ENCODE measurements around the gene BCL6B.

Gene BCL6B

DNA sequence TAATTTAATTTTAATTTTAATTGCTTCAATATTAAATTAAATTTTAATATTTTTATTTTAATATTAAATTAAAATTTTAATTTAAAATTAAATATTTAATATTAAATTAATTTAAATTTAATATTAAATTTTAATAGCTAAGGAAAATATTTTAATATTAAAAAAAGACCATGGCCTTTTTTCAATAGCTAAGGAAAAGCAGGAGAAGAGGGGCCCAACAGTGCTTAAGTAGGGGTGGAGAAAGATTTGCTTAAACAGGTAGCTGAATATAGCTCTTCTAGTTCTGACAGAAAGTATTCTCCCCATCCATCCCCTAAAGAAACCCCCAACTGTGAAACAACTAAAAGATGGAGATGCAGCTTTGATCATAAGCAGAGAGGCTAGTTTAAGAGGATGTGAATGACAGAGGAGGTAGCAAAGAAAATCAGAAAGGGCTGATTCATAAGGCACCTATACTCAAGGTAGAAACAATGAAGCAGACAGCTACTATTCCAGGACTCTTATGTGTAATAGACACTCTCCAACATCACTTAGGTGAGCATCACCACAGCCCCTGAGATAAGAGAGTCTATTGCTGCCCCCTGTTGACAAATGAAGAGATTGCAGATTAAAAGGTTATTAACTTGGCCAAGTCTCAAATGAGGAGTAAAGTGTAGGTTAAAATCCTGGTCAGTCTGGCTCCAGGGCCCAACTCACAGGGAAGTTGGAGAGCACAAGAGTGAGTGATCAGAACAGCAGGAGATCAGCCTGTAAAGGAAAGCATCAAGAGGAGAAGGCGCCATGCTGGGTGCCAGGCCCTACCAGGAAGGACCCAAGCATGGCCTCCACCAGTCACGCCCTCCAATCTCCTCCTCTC is 18.2 kb upstream of the BCL6B start:
- no peak for TF ChIP-seq EZH2 (IDR thresholded peaks at IDR 0.05)
- TF ChIP-seq FOXP2 (optimal IDR thresholded peaks at IDR 0.05; ENCODE audit: control extremely low read depth, extremely low read length, insufficient read depth) = no peak
- no peak for TF ChIP-seq POLR2AphosphoS5 (IDR thresholded peaks at IDR 0.05; ENCODE audit: borderline replicate concordance, low read depth, low read length)
- H3K4me3 ChIP-seq = no peak overlapping the region
- H3K9ac ChIP-seq (ENCODE audit: insufficient read length) = no peak overlapping the region
- no peak overlapping the region for H3K27ac ChIP-seq
- DNase-seq (ENCODE audit: low read depth, low spot score) = peak; percentile 10
- no peaks in the 10 kb centered on the region for H3K9me3 ChIP-seq (ENCODE audit: low read depth, low read length)
- peaks cover 11% of the 10 kb centered on the region for H3K36me3 ChIP-seq (ENCODE audit: insufficient read depth, low read length)

- H3K9ac ChIP-seq (ENCODE audit: insufficient read length) = no peak overlapping the region
- H3K27ac ChIP-seq = no peak overlapping the region
- no peak for DNase-seq (ENCODE audit: low read depth, low spot score)
- H3K9me3 ChIP-seq (ENCODE audit: low read depth, low read length) = no peaks in the 10 kb centered on the region
- peaks cover 11% of the 10 kb centered on the region for H3K36me3 ChIP-seq (ENCODE audit: insufficient read depth, low read length)
- TF ChIP-seq POLR2AphosphoS5 (IDR thresholded peaks at IDR 0.05; ENCODE audit: borderline replicate concordance, low read depth, low read length) (no peak), FOXP2 (optimal IDR thresholded peaks at IDR 0.05; ENCODE audit: control extremely low read depth, extremely low read length, insufficient read depth) (no peak), EZH2 (IDR thresholded peaks at IDR 0.05) (no peak)
- no peak overlapping the region for H3K4me3 ChIP-seq
Measured at GRCh38 chr17:7005716-7006115, 17.1 kb upstream of the BCL6B start.

DNA sequence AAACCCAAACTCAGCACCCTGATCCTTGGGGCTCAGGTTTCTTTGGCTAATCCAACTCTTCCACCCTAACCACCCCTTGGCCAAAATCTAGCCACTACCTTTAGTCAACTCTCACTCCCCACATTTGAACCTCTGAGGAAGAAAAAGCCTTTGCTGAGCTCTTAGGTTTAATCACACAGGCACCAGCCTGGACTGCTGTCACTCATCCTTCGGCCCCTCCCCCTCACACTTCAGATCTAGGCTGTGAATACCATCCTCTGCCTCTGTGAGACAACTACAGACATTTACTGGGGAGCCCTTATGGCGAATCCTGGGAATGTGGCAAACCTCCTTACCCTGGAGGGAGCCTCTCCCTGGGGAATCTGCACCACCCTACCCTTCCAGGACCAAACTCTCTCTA is 15.7 kb upstream of the BCL6B start:
- no peak overlapping the region for H3K9ac ChIP-seq (ENCODE audit: insufficient read length)
- H3K4me3 ChIP-seq = no peak overlapping the region
- no peak overlapping the region for H3K27ac ChIP-seq
- no peak for TF ChIP-seq EZH2 (IDR thresholded peaks at IDR 0.05)
- TF ChIP-seq POLR2AphosphoS5 (IDR thresholded peaks at IDR 0.05; ENCODE audit: borderline replicate concordance, low read depth, low read length) = no peak
- no peak for DNase-seq (ENCODE audit: low read depth, low spot score)
- H3K9me3 ChIP-seq (ENCODE audit: low read depth, low read length) = no peaks in the 10 kb centered on the region
- H3K36me3 ChIP-seq (ENCODE audit: insufficient read depth, low read length) = peaks cover 3% of the 10 kb centered on the region

- peak overlapping the region; percentile 97 for H3K9ac ChIP-seq (ENCODE audit: insufficient read length)
- TF ChIP-seq POLR2AphosphoS5 (IDR thresholded peaks at IDR 0.05; ENCODE audit: borderline replicate concordance, low read depth, low read length) (no peak), FOXP2 (optimal IDR thresholded peaks at IDR 0.05; ENCODE audit: control extremely low read depth, extremely low read length, insufficient read depth) (no peak), EZH2 (IDR thresholded peaks at IDR 0.05) (no peak)
- H3K9me3 ChIP-seq (ENCODE audit: low read depth, low read length) = no peaks in the 10 kb centered on the region
- no peak overlapping the region for H3K27ac ChIP-seq
- H3K36me3 ChIP-seq (ENCODE audit: insufficient read depth, low read length) = no peaks in the 10 kb centered on the region
- DNase-seq (ENCODE audit: low read depth, low spot score) = no peak
- H3K4me3 ChIP-seq = peak overlapping the region; percentile 91
Measured at GRCh38 chr17:7010523-7010922, 12.3 kb upstream of the BCL6B start.

- Histone ChIP-seq H3K9ac (ENCODE audit: insufficient read length) (peak overlapping the region; percentile 97), H3K36me3 (ENCODE audit: insufficient read depth, low read length) (no peaks in the 10 kb centered on the region; the same call in 1 of the 2 replicates), H3K9me3 (ENCODE audit: low read depth, low read length) (no peaks in the 10 kb centered on the region), H3K27ac (no peak overlapping the region), H3K4me3 (peak overlapping the region; percentile 91)
- no peak for TF ChIP-seq POLR2AphosphoS5 (IDR thresholded peaks at IDR 0.05; ENCODE audit: borderline replicate concordance, low read depth, low read length)
- TF ChIP-seq FOXP2 (optimal IDR thresholded peaks at IDR 0.05; ENCODE audit: control extremely low read depth, extremely low read length, insufficient read depth) = no peak
- TF ChIP-seq EZH2 (IDR thresholded peaks at IDR 0.05) = no peak
- no peak for DNase-seq (ENCODE audit: low read depth, low spot score)
Measured at GRCh38 chr17:7011415-7011814, 11.4 kb upstream of the BCL6B start.

- TF ChIP-seq POLR2AphosphoS5 (IDR thresholded peaks at IDR 0.05; ENCODE audit: borderline replicate concordance, low read depth, low read length) = no peak
- TF ChIP-seq EZH2 (IDR thresholded peaks at IDR 0.05) = no peak
- TF ChIP-seq FOXP2 (optimal IDR thresholded peaks at IDR 0.05; ENCODE audit: control extremely low read depth, extremely low read length, insufficient read depth) = no peak
- Histone ChIP-seq H3K36me3 (ENCODE audit: insufficient read depth, low read length) (no peaks in the 10 kb centered on the region; the same call in 1 of the 2 replicates), H3K9me3 (ENCODE audit: low read depth, low read length) (no peaks in the 10 kb centered on the region), H3K9ac (ENCODE audit: insufficient read length) (peak overlapping the region; percentile 97), H3K4me3 (peak overlapping the region; percentile 91), H3K27ac (peak overlapping the region; percentile 98)
- DNase-seq (ENCODE audit: low read depth, low spot score) = no peak
Measured at GRCh38 chr17:7011942-7012254, 11.0 kb upstream of the BCL6B start.

GRCh38 chr17:7014261-7014994 is 8.4 kb upstream of the BCL6B start:
- no peaks in the 10 kb centered on the region for H3K9me3 ChIP-seq (ENCODE audit: low read depth, low read length)
- H3K4me3 ChIP-seq = peak overlapping the region; percentile 91
- H3K9ac ChIP-seq (ENCODE audit: insufficient read length) = peak overlapping the region; percentile 97
- no peak for TF ChIP-seq FOXP2 (optimal IDR thresholded peaks at IDR 0.05; ENCODE audit: control extremely low read depth, extremely low read length, insufficient read depth)
- peak; percentile 73 for TF ChIP-seq POLR2AphosphoS5 (IDR thresholded peaks at IDR 0.05; ENCODE audit: borderline replicate concordance, low read depth, low read length)
- no peak for TF ChIP-seq EZH2 (IDR thresholded peaks at IDR 0.05)
- H3K36me3 ChIP-seq (ENCODE audit: insufficient read depth, low read length) = no peaks in the 10 kb centered on the region; the same call in 1 of the 2 replicates
- peak overlapping the region; percentile 69 for H3K27ac ChIP-seq
- peak; percentile 6 for DNase-seq (ENCODE audit: low read depth, low spot score)

Data from SK-N-MC (cell line).